NK-92 treated with Interleukin-12 subunit alpha and Interleukin-12 subunit beta, amount 100 ng/mL, for 24 hours (cell line): ENCODE data around the gene ZNF26.
"Not testable (repeated sequence)": the region's sequence is repeated elsewhere in the genome, so short reads cannot be mapped to it uniquely, and the experiment has no call there.

ENCODE experiments used
- DNase-seq: peaks from one replicate; lab custom pipeline; 2025; lab: John Stamatoyannopoulos, UW

The ZNF26 gene

GRCh38 chr12:132956011-132956788 lies 30.0 kb upstream of the ZNF26 start, which contains the start of gene ZNF605:
ZNF605 (minus strand) TSS chr12:132956306; CDS start chr12:132945635, 10,671 bp downstream.
- DNase-seq, result no peak

DNA sequence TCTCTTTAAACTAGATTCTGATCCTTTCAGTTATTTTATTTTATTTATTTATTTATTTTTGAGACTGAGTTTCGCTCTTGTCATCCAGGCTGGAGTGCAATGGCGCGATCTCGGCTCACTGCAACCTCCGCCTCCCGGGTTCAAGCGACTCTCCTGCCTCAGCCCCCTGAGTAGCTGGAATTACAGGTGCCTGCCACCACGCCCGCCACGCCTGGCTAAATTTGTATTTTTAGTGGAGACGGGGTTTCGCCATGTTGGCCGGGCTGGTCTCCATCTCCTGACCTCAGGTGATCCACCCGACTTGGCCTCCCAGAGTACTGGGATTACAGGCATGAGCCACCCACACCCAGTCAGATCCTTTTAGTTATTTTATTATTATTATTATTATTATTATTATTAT lies 24.4 kb upstream of the ZNF26 start:
- DNase-seq, result not testable (repeated sequence)

DNA sequence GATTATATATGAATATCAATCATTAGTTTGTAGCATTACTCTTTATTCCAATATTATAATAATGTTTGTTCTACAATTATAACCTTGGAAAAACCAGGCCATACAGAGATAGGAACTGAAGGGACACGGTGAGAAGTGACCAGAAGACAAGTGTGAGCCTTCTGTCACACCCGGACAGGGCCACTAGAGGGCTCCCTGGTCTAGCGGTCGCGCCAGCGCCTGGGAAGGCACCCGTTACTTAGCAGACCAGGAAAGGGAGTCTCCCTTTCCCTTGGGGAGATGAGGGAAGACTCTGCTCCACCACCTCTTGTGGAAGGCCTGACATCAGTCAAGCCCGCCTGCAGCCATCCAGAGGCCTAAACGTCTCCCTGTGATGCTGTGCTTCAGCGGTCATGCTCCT lies 22.2 kb upstream of the ZNF26 start:
- DNase-seq, result not testable (repeated sequence)

- no peak for DNase-seq
These were observed 20.4 kb upstream of the ZNF26 start for GRCh38 chr12:132965796-132966195.

DNA sequence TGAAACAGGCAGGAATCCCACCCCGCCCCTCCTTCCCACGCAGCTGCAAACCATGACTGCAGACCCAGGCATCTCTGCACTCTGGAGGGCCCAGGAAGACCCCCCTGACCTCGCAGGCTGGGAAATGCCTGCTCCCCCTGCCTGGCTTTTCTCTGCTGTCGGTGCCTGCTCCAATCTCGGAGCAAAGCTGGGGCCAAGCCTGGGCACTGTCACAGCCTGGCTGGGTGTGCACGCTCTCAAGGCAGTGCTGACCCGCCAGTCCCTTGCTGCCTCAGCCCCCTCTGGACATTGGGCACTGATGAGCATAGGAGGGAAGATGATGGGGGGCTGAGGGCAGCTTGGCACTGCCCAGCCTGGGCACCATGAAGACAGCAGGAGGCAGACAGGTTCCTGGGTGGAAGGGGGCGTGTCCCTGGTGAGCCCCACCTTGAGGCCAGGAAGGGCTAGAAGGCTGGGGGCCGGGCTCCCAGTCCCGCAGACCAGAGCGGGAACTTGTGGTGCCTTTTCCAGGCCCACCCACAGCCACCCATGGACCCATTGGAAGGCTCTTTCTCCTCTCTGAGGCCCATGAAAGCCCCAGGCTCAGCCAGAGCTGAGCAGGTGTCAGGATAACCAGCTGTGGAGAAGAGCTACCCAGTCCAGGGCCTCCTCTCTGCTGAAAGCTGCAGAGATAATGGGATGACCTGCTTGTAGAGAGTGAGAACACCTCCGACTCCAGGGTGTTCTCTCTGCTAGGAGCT lies 19.3 kb upstream of the ZNF26 start:
- no peak for DNase-seq

DNA sequence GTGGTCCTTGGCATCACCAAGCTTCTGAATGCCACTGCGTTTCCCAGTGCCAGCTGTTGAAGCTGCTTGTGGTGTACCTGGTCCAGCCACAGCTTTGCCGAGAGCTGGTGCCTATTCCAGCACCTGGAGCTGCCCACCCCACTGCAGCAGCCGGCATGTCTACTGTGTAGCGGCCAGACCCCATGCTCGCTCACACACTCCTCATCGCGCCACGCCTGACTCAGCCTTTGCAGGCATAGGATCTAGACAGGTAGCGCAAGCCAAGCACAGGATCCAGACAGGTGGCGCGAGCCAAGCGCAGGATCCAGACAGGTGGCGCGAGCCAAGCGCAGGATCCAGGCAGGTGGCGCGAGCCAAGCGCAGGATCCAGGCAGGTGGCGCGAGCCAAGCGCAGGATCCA lies 18.4 kb upstream of the ZNF26 start:
- DNase-seq, result no peak

GRCh38 chr12:132972374-132972773 lies 13.8 kb upstream of the ZNF26 start:
- DNase-seq, result no peak

GRCh38 chr12:132976870-132977269 lies 9.3 kb upstream of the ZNF26 start:
- DNase-seq, result not testable (repeated sequence)

DNA sequence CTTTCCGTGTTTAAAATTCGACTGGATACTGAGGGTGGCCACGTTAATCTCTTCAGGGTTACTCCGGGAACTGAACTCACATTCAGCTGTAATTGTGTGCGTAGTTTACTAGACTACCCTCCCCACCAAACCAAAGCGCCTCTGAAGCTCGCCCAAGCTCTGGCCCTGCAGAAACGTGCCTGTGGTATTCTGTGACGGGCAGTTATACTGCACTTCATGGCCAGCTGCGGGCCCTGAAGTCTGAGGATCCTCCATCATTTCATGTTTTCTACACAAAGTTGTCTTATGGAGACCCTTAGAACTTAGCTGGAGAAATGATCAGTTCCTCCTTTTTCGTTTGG lies 688 bp downstream of the ZNF26 start:
- DNase-seq, result no peak

DNA sequence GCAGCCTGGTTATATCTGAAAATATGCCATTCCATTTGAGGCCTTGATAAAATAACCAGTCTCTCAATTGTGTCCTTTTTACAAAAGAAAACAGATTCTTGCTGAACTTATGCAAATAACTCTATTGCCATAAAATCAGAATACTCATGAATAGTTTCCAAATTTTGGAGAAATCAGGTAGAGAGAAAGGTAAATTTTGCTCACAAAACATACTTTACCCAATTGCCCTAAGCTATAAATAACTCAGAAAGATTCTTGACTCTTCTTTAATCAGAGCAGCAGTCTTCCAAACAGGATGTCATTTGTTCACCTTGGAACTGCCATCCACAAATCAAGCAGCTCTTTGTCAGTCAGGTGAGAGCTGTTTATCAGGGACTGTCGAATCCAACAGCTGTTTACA lies 12.6 kb downstream of the ZNF26 start:
- DNase-seq, result no peak

DNA sequence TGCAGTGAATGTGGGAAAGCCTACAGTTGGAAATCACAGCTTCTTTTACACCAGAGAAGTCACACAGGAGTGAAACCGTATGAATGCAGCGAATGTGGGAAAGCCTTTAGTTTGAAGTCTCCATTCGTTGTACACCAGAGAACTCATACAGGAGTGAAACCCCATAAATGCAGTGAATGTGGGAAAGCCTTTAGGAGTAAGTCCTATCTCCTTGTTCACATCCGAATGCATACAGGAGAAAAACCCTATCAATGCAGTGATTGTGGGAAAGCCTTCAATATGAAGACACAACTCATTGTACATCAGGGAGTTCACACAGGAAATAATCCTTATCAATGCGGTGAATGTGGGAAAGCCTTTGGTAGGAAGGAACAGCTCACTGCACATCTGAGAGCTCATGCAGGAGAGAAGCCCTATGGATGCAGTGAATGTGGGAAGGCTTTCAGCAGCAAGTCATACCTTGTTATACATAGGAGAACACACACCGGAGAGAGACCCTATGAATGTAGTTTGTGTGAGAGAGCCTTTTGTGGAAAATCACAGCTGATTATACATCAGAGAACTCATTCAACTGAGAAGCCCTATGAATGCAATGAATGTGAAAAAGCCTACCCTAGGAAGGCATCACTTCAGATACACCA lies 24.6 kb downstream of the ZNF26 start:
- no peak for DNase-seq

DNA sequence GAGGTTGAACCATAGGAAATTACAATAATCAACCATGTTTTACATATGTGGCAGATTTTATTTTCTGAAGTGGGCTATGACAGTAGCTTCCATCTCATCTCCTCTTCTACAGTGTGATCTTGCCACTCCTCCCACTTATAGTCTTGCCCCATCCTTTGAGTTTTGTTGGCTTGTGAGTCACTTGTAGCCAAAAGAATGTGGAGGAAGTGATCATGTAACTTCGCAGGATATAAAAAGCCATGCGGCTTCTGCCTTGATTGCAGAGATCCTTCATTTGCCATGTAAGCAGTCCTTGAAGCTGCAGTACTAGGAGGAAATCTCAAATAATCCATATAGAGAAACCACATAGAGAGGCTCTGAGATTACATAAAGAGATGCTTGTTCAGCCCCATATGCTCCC lies 37.4 kb downstream of the ZNF26 start:
- no peak for DNase-seq

DNA sequence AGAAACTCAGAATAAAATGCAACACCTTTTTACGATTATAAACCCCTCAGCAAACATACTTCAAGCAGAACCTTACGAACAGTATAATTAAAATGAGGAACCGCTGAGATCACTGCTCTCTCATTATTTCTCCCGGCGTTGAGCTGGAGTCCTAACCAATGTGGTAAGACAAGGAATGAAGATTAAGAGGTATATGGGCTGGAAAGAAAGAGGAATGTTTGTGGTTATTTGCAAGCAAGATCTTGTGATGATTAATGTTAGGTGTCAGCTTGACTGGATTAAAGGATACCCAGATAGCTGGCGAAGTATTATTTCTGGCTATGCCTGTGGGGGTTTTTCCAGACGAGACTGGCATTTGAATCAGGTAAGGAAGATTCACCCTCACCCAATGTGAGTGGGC lies 40.8 kb downstream of the ZNF26 start:
- no peak for DNase-seq

DNA sequence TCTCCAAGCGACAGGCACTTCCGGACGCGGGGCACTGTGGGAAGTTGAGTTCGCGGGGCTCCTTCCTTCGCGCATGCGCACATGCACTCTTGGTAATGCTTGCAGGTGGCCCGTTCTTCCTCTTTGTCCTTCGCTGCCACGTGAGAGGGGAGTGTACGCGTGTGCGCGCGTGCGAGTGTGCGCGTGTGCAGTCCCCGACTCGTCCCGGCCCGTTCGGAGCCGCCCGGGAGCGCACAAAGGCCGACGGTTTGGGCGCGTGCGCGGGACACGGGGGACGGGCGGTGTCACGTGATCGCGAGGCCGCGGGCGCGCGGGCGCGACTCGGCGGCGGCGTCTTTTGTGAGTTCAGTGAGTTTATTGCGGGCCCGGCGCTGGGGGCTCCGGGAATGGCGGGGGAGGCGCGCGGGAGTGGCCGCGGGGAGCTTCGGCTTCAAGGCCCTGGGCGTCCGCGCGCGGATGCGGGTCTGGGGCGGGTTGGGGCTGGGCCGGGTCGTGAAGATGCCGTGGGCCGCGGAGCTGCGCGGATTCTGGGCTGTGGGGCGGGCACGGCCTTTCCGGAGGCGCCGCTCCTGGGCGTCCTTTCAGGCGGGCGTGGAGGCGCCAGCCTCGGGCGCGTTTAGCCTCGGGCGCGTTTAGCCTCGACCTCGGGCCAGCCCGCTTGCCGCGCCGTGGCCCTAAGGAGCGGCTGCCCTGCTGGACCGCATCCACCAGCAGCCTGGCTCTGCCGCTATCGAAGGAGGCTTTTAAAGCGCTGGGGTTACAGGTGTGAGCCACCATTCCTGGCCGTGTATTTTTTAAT lies 51.2 kb downstream of the ZNF26 start, which contains the start of gene ZNF84:
TSS of gene ZNF84 (plus strand) at position 303 of the 799 bp plus-strand sequence. CDS start 3,959 bp downstream, outside the sequence.
- peak; percentile 92 for DNase-seq

DNA sequence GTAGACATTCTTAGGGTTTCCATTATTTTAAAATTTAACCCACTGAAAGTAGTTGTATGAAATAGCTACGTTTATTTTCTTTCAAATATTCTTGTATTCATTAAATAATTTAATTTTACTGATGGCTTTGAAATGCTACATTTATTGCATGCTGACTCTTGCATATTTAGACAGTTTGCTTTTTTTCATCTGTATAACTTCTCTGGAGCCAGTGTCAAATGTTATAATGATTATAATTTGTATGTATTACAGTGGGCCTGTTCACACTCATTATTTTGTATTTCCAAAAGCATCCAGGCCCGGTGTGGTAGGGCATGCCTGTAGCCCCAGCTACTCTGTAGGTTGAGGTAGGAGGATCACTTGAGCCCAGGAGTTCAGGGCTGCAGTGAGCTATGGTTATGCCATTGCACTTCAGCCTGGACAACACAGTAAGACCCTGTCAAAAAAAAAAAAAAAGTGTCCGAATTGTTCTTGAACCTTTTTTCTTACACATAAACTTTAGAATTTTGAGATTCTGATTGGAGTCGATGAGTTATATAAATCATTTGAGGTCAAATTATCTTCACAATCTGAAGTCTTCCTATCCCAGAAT lies 52.0 kb downstream of the ZNF26 start:
- no peak for DNase-seq

DNA sequence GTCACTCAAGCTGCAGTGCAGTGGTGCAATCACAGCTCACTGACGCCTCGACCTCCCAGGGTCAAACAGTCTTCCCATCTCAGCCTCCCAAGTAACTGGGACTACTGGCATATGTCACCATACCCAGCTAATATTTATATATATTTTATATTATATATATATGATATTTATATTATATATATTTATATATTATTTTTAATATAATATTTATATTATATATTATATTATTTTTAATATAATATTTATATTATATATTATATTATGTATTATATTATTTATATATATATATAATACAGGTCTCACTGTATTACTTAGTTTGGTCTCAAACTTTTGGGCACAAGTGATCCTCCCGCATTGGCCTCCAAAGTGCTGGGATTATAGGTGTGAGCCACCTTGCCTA lies 60.5 kb downstream of the ZNF26 start:
- no peak for DNase-seq

DNA sequence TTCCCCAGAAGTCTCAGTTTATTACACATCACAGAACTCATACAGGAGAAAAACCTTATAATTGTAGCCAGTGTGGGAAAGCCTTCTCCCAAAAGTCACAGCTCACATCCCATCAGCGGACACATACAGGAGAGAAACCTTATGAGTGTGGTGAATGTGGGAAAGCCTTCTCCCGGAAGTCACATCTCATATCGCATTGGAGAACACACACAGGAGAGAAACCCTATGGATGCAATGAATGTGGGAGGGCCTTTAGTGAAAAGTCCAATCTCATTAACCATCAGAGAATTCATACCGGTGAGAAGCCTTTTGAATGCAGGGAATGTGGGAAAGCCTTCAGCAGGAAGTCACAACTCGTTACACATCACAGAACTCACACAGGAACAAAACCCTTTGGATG lies 71.3 kb downstream of the ZNF26 start:
- DNase-seq, result no peak

DNA sequence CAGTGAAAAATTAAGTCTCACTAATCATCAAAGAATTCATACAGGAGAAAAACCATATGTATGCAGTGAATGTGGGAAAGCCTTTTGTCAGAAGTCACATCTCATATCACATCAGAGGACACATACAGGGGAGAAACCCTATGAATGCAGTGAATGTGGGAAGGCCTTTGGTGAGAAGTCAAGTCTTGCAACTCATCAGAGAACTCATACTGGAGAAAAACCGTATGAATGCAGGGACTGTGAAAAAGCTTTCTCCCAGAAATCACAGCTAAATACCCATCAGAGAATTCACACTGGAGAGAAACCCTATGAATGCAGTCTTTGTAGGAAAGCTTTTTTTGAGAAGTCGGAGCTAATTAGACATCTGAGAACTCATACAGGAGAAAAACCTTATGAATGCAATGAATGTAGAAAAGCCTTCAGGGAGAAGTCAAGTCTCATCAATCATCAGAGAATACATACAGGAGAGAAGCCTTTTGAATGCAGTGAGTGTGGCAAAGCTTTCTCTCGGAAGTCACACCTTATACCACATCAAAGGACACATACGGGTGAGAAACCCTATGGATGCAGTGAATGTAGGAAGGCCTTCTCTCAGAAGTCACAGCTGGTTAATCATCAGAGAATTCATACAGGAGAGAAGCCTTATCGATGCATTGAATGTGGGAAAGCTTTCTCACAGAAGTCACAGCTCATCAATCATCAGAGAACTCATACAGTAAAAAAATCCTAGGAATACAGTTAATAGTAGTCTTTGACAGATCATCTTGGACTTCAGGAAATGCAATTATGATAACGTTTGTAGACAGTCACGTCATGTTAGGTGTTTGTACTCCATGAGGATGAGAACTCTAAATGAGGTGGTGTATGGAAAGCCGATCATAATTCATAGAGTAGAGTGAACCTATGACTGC lies 72.3 kb downstream of the ZNF26 start:
- DNase-seq, result no peak

GRCh38 chr12:133061954-133062353 lies 75.8 kb downstream of the ZNF26 start:
- DNase-seq, result no peak

DNA sequence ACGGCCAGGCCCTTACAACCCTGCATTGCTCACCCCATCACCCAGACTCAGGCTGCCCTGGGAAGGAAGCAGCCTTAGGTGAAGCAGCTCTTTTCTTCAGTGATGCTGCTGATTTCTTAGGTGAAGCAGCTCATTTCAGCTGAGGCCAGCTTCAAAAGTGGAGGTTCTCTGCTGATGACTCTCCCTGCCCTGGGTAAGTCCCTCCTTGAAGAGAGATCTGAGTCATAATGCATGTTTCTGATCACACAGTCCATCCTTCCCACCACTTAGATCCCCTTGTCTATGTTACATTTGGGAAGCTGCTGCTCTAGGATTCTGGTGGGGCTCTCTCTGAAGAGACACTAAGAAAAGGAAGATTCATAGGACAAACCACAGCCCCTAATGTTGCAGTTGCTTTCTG lies 77.4 kb downstream of the ZNF26 start:
- DNase-seq, result no peak

- no peak for DNase-seq
These were observed 87.7 kb downstream of the ZNF26 start for GRCh38 chr12:133073836-133074235.
